HG03025 (cell line): ENCODE results near the gene PTPN1.

ENCODE experiments used
- ATAC-seq: cut with Tn5 transposase; IDR thresholded peaks from one replicate; pipeline ENCODE4 v1.9.1; 2021; ENCODE audit warnings: mild to moderate bottlenecking, moderate library complexity; ENCODE audit not compliant: unreplicated experiment, low FRiP score

The PTPN1 gene

GRCh38 chr20:50510706-50511542 is 741 bp downstream of the PTPN1 start:
- ATAC-seq = no peak

- ATAC-seq = no peak
Measured at GRCh38 chr20:50512323-50512722, 2.1 kb downstream of the PTPN1 start.

DNA sequence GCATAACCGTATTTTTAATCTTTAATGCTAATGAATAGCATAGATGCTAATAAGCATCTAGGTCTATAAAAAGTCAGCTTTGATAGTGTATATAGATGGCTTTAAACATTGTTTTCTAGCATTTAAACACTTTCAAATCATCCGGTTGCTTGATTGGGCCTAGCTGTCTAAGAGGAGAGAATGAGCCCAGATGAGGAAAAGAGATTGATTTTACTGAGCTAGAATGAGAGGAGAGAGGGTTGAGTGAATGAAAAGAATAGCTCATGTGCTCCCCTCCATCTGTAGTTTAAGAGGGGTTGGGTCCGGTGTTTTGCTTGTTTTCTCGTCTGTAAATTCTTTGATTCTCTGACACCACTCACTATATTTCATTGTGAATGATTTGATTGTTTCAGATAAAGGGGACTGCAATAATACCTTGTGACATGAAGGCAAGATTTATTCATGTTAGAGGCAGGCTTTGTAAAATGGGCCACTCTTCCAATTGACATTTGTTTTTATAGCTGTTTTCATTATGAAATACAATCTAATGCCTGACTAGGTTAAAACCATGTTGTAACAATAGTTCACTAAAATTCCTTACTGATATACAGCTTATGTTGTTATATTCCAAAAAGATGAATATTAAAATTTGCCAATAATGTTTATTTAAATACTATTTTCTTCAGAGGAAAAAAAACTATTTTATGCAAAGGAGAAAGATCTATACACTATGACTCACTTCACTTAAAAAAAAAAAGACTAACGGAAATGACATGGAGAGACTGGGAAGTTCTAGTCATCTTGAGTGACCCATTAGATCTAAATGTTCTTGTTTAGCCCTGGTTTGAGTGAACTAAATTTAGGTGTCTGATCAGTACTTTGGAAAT is 3.2 kb downstream of the PTPN1 start:
- no peak for ATAC-seq

DNA sequence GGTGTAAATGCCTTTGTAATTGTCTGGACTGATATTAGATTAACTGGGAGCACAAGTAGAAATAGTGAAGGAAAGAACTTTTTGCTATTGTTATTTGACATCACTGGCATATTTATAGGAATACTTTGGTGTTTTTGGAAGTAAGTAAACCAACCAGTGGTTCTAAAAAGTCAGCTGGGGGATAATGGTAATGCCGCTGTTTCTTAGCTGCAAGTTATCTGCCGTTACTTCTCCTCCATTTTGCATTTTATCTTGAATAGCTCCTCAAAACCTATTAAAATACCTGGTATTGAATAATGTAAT is 3.8 kb downstream of the PTPN1 start:
- ATAC-seq = no peak

DNA sequence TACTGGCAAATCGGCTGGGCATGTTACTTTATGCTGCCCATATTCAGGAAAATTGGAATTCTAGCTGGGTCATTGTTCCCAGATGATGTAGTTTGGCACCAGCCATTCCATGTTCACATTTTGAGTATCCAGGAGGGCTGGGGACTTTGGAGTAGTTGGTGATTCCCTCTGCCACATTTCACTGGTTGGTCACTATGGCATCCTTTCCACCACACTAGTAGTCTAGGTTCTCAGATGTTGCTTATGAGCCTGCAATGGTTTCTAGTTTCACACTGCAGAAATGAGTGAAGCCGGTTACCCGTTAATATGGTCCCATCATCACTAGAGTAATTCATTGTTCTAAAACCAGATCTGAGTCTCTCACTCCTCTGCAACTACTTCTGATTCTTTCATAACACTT is 4.6 kb downstream of the PTPN1 start:
- no peak for ATAC-seq

GRCh38 chr20:50515471-50516106 is 5.4 kb downstream of the PTPN1 start:
- no peak for ATAC-seq

- no peak for ATAC-seq
Measured at GRCh38 chr20:50516180-50516934, 6.2 kb downstream of the PTPN1 start.

DNA sequence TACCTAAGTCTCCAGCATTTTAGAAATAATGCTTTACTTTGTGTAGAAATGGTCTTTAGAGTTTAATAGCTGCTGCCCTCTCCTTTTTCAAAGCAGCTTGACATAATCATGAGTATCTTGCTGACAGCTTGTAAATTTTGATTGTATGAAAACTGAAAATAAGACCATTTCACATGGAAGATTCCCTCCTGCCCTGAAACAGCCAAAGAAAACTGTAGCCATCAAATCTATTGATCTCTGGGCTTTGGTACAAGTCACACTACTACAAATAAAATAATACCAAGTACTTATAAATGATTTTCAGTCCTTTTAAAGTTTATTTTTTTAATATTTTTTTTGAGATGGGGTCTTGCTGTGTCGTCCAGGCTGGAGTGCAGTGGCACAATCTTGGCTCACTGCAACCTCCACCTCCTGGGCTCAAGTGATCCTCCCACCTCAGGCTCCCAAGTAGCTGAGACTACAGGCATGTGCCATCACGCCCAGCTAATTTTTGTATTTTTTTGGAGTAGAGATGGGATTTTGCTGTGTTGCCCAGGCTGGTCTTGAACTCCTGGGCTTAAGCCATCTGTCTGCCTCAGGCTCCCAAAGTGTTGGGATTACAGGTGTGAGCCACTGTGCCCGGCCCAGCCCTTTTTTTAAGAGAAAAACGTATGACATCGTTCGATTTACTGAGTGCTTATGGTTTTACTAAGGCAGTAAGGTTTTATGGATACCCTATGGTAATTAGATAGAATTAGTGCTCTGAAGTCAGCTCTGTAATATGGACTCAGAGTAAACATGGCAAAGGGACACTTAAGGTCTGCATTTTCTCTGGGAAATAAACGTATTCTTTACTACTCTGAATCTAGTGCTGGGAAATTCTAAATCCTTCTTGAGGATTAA is 7.0 kb downstream of the PTPN1 start:
- ATAC-seq = no peak

GRCh38 chr20:50517817-50518154 is 7.6 kb downstream of the PTPN1 start:
- no peak for ATAC-seq

DNA sequence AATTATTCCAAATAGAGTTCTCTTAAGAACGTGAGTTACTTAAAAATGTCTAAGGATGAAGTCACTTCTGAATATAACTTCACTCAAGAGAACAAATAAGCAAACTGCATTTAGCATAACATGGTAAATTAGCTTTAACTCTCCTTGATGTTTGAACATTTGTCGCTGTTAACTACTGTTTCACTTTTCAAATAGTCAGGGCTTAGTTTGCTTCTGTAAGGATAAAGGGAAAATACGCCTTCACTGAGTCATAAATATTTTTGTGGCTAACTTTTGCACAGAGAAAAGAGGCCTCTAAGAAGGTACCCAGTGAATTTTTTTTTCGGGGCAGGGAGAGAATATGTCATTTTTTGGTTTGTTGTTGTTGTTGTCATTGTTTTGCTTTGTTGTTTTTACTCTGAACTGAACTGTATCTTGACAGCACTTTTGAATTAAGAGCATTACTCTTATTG is 8.1 kb downstream of the PTPN1 start:
- no peak for ATAC-seq

- ATAC-seq = no peak
Measured at GRCh38 chr20:50519036-50519762, 9.0 kb downstream of the PTPN1 start.

- no peak for ATAC-seq
Measured at GRCh38 chr20:50520222-50520880, 10.2 kb downstream of the PTPN1 start.

DNA sequence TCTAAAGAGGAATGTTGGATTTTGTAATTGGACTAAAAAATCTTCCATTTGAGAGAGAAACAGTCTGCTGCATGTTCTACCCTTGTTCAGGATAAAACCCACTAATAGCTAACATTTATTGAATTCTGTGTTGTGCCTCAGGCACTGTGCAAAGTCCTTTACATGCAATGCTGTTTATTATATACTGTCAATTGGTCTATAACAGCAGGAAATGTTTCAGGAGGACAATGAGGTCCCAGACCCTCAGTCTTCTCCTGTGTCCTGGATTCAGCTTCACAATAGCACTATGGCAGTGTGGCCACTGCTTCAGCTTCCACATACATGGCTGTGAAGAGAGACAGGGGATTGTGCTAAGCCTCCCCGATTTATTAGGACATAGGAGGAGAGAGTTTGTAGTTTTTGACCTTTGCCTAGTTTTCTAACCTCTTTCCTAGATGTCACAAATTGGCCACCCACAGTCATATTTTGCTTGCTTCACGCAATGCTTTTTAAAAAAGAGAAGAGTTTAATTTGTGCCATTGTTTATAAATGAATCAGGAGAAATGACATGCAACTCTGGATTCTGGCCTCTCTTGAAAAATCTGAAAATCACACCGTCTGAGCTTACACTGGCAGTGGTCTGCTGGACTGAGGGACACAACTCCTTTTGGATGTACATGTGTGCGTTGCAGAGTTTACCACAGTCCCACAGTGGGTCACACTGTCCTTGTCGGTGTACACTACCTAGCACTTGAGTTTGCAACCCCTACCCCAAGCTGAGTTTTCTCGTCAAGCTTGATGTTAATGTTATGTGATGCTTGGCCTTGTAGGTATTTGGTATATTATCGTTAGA is 11.3 kb downstream of the PTPN1 start:
- ATAC-seq = no peak

DNA sequence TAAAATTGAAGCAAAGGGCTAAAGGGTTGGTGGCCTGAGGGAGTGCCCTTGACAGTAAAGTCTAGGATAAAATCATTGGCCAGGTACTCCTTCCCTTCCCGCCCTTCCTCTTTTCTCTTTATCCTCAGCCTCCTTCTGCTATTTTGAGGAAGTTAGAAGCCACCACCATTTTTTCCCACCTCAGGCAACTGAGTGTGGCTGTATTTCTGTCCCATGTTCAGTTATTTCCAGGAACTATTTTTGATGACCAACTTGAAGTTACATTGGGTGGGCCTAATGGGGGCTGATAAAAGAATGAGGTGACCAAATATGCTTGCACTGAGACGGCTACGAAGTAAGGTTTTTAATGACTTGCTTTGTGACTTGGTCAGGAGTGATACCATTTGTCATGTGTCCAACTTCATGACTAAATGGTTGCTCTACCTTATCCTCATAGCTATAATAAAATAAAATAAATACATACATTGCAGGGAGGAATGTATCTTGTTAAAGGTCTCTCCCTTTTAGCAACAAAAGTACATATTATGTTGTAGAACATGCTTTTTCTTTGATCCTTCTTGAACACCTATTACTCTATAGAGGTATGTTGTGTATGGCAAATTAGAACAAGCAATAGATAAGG is 12.0 kb downstream of the PTPN1 start:
- no peak for ATAC-seq

DNA sequence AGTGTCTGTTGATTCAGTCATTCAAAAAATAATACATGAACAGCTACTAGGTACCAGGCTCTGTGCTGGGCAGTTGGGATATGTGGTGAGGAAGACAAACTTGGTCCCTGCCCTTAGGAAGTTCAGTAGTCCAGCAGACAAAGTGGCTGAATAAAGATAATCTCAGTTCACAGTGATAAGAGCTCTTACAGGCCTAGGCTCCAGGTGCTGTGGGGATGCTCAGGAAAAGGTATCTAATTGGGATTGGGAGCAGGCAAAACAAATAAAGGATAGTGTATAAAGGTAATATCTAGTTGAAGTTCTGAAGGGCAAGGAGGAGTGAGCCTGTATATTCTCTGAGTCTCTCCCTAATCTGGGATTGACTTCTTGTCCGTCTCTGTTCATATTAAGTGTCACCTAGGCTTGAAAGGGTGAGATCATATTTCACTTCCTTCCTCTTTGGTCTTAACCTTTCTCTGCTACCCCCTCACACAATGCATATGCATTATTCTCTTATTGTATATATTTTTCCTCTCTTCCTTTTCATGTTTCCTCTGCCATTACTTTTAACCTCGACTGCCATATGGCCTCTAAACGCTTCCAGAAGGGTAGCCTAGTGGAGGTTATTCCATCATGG is 13.5 kb downstream of the PTPN1 start:
- no peak for ATAC-seq

DNA sequence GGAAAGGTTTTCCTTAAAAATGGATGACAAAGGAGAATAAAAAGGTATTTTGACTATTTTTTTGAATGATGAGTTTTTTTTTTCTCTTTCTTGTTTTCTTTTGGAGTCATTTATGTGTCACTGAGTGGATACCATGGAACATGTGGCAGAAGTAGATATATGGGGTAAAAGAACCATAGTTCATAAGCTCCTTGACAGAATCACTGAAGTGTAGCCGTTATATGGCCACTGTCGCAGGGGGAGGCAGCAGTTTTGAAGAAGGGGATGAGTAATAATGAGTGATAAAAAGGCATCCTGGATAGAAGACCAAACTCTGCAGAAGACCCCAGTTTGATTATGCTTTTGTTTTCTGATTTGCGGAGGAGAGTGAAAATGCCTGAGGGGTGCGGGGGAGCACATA is 15.5 kb downstream of the PTPN1 start:
- ATAC-seq = no peak
